HG02852 (cell line): ENCODE measurements around the gene GRB7.

ENCODE experiments used
- ATAC-seq: cut with Tn5 transposase; IDR thresholded peaks from one replicate; pipeline ENCODE4 v1.9.1; 2021; ENCODE audit warnings: mild to moderate bottlenecking, moderate library complexity; ENCODE audit not compliant: unreplicated experiment

Gene GRB7

DNA sequence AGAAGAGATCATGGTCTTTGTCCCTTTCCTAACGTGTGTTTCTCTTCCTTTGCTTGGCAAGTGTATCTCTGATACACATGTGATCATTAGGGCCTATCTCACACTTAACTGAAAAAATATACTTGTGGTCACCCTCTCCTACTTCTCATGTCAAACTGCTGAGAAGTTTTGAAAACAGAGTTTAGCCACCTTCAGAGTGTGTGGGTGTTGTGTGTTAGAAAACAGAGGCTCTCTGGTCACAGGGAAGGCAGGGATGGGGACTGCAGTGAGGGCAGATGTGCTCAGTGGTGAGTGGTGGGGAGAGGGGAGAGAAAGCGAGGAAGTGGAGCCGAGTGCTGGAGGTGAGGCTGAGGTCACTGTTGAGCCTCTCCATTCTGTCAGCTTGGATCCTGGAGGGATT lies 29.4 kb downstream of the GRB7 start:
- no peak for ATAC-seq

DNA sequence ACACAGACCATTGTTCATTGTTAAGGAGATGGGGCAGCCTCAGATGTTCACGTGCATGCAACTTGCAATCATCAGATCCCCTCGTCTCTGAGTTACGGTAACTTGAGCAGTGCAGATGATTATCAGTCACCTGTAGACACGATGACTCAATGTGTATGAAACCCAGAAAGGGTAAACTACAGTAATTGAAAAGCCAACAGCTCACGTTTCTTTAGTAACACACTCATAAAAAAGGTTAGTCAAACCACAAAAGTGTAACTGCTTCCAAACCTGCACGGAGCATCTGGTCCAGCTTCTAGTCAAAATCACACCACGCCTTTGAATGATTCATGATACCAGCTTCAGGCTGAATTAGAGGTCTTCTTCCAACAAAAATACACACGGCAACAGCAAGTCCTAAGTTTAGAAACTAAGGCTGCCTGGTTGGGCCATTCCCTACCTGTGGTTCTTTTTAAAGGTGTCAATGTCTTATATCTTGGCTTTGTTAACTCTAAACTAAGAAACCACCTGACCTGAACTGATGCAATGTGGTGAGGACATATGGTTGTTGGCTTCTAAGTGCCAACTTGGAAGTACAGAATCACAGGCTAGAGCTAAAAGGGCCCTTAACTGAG lies 32.3 kb downstream of the GRB7 start:
- peak; percentile 71 for ATAC-seq

DNA sequence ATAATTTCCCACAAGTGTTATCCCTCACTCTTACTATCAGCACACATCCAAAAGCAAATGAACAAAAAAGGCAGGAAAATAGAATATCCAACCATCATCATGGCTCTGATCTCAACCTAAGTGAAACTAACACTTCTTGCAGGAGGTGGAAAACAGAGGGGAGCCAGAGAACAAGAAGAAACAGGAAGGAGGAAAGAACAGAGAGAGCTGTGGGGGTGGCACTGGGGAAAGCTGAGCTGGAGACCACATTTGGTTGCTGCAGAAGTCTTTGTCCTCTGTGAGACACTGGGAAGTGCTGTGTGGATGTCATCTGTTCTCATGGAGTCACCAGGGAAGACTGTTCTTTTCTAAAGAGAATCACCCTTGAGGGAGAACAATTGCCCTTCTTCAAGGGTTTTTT lies 34.7 kb downstream of the GRB7 start:
- ATAC-seq, result no peak

DNA sequence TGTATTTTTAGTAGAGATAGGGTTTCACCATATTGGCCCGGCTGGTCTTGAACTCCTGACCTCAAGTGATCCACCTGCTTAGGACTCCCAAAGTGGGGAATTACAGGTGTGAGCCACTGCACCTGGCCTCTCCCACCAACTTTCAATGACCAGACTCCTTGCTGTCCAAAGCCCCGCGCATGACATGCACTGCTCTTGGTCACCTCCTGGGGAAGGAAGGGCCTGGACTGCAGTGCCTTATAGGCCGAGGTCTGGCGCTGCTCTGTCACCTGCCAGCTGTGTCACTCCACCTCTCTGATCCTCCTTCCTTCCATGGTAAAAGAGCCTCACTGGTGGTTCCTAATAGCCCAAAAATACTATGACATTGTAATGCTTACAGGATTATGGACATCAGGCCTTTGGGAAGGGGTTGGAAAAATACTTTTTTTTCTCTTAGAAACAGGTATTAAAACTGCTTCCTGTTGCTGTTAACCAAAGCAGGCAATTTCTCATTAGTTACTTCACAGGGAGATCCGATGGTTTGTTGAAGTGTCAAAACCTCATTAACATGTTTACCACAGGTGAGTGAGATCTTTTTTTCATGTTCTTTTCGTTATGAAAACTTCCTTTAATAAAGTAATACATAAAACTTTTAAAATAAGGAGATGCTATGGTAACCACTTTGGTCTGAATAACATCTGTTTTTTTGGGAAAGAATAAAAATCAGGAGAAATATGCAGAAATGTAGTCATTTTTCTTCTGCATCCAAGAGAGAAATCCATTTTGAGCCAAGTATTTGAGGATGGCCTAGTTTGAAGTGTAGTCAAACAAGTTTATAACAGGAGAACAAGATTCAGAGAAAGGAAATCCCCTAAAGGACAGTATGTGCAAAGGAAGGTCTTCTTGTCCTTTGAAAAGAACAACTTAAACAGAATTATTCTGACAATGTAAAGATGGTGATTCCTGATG lies 35.5 kb downstream of the GRB7 start:
- no peak for ATAC-seq

DNA sequence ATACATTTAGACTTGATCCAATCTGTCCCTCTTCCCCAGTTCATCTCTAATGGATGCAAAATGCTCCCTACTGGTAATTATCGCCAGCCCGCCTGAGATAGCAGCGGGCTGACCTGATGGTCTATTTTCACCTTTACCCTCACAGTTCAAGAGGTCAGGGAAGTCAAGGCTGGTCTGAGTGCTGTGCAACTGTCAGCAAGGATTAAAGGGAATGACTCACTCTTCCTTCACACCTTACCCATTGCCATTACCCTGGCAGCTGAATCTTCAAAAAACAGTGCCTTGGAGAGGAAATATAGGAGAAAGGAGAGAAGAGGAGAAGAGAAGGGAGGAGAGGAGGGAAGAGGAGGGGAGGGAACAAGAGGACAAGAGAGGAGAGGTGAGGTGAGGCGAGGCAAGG lies 36.3 kb downstream of the GRB7 start:
- no peak for ATAC-seq

DNA sequence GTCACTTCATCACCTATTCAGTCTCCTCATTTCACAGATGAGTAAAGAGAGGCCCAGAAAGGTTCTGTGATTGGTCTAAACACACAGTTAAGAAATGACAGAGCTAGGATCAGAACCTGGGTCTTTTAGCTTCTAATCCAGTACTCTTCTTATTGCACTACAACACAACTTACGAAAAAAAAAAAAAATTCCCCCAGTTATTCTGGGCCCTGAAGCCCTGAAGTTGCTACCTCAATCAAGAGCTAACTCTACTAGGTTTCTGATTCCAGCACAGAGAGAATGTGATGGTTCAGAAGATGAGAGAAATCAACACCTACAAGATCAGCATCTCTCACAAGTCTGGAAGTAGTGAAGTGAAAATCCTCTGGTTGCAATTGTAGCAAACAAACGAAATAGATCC lies 37.3 kb downstream of the GRB7 start:
- peak; percentile 36 for ATAC-seq

DNA sequence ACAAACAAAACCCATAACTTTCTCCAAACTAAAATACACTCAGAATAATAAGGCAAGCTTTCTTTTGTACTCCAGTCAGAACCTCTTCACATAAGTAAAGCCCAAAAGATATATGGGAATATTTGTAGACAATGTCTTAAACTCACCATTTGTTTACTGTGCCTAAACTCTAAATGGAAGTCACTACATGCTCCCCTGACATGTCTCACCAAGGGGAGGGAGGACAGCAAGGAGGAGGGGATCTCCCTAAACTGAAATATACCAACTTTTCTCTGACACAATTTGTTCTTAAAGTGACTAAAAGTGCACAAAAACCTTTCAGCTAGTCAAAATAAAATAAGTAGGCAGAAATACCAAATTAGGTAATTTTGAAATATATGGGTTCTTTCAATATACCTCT lies 38.5 kb downstream of the GRB7 start:
- ATAC-seq, result no peak

DNA sequence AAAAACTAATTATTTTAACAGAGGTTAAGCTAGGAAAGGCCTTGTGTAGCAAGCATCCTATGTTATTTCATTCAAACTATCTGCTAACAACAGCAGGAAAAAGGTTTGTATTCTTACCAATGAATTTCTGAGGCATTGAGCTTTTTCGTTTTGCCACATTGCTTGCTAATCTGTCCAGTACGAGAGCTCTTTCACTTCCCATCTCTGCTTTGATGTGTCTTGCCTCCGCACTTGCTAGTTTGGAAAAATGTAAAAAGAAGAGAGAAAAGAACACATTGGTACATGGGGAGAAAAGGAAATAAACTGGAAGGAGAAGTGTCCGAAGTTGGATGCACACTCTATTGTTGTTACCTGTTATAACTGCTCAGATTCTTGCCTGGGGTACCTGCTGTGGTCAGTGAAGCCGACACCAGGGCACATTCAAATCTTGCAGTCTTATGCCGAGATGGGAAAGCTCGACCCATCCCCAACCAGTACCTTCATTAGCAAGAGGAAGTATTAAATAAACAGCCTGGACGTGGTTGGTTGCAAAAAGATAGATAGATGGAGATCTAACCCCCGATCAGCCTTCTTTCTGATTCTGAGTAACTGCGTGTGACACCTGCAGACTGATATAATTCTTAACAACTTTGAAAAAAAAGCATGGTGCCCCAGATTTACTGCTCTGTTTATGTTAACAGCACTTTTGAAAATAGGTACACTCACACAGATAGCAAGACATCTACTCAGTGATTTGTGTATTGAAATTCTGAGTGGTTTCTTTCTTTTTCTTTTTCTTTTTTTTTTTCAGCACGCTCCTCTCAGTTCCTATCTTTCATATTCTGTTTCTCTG lies 40.0 kb downstream of the GRB7 start:
- ATAC-seq, result peak; percentile 52

DNA sequence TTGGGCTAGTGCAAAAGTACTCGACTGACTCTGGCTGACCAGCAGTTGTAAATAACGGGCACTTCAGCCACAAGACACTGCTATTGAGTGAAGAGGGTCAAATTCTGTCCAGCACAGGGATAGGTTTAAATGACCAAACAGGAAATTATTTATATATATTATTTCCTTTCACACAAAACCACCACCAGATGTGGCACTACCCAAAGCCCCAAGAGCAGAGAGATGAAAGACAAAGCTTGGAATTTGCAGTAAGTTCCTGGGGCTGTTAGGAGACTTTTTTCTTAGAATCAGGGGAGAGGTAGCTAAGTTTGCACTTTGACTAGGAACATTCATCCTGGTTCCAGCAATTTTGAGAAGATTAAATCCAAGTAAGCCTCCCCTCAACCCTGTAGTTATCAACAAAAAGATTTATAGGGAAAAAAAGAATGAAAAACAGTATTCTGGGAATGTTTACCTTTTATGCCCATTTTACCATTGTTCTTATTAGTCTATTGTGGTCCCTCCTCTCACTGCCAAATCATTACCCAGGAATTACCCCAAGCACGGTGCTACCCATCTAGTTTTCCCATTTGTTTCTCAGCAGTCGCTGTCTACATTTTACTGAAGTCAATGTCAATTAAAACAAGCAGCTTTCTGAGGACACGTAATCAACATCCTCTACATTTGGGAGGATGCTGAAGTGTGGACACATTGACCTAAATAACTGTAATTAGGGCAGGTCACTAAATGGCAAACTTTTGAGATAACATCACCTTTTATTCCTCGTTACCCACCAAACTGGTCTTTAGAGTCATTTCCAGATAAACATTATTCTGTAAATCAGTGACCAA lies 43.5 kb downstream of the GRB7 start:
- ATAC-seq, result no peak

DNA sequence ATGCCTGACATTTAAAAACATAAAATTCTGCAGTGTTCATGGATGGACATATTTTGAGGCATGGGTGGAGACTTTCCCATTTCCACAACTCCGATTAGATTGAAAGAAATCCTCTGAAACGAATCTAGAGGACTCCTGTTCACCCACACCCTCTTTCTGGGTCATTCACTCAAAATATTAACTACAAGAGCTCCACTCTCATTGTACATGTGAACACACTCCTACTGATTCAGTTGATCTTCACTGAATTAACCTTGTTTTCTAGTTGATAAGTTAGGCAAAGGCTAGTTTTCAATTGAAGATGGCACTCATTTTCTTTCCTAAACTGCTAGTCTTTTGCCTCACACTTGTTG lies 44.1 kb downstream of the GRB7 start:
- ATAC-seq, result no peak

DNA sequence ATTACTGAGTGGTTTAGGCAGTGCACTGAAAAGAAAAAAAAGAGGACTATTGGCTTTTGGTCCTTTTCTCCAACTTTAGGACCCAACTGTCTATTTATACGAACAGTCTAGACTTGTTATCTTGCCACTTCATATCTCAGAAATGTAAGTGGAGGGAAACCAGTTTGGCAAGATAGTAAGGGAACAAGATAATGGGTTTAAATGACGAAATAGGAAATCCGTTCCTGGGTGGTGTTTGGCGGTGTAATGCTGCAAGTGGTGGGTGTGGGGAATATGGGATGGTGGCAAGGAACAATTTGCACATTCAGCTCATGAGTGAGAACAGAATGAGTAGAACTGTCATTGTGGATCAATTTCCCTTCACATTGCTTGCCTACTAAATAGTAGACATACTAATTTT lies 44.7 kb downstream of the GRB7 start:
- no peak for ATAC-seq

DNA sequence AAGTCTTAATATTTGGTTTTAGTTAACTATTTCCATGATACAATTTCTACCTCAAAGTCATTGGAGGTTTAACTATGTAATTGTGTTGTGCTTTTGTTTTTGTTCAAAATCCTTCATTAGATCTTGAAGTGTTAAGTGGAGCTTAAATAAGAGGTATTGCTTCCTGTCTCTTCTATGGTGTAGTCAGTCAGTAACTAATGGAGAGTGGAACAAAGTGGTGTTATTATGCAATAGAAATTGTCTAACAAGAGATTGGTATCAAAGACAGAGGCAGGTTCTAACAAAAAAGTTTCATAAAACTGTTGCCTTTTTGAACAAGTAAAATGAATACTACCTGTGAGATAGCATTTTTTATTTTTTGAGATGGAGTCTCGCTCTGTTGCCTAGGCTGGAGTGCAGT lies 45.2 kb downstream of the GRB7 start:
- ATAC-seq, result no peak

DNA sequence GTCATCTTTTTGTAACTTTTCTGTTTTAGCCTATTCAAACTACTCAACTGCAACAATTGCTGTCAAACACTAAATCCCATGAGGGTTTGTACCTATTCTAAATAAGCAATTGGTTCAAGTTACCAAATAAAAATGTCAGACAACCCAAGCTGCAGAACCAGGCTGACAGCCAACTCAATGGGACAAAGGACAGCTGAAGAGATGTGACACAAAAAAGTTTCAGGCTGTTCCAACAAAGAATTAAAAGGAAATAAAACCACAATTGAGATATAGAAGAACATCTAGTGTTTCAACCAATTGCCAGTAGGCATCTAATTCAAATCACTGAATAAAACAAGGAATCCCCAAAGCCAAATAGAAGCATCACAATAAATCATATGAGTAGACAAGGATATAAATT lies 49.3 kb downstream of the GRB7 start:
- no peak for ATAC-seq

DNA sequence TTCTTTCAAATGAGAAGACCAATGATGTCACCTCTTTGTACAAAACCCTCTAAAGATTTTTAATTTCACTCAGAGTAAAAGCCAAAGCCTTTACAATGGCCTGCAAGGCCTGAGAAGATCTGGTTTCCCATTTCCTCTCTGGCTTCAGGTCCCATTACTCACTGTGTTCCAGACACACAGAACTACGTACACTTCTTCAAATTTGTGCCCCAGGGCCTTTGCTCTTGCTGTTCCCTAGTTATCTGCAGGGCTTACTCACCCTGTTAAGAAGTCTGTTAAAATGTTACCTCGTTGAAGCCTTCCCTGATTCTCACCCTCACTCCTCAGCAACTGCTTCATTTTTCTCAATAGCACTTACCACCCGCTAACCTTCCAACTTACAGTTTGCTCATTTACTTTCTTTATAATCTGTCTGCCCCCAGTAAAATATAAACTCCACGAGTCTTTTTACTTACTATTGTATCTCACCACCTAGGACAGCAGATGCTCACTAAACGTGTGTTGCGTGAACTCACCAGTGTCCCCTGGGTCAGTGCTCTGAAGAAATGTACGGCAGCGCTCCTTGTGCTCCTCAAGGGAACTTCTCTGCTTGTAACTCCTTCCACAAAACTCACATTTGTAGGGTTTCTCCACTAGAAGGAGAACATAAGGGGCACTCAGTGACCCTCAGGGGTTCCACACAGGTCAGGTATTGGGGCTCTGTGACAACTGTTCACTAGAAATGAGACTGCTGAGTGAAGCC lies 50.2 kb downstream of the GRB7 start:
- no peak for ATAC-seq

DNA sequence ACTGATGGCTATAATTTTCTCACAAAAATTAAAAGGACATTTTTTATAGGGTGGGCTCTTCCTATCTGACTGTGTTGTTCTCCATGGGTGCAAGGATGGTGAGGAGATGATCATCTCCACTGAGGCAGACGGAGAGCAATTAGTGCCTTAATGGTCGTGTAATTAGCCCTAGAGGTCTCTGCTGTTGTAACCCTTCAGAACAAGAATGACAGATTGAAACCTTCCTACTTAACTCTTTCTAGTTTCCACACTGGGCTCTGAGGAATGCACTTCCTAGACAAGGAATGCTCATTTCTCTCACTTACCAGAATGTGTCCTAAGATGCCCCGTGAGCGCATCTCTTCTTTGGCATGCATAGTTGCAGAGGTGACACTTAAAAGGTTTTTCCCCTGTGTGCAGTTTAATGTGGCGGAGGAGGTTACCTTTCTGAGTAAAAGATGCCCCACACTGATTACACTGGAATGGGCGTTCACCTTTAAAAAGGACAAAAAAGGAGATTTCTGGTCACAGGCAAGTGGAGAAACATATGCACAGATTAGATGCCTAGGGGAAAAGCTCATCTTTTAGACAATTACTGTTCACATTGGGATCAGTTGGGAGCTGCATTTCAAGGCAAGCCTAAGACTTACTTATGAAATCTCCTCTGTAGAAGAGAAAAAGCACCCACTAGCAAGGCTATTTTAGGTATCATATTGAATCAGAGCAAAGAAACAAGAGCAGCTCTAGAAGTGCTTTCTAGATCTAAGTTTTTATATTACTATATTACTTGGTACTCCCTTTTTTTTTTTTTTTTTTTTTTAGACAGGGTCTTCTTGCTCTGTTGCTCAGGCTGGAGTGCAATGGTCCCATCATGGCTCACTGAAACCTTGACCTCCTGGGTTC lies 53.6 kb downstream of the GRB7 start:
- no peak for ATAC-seq

DNA sequence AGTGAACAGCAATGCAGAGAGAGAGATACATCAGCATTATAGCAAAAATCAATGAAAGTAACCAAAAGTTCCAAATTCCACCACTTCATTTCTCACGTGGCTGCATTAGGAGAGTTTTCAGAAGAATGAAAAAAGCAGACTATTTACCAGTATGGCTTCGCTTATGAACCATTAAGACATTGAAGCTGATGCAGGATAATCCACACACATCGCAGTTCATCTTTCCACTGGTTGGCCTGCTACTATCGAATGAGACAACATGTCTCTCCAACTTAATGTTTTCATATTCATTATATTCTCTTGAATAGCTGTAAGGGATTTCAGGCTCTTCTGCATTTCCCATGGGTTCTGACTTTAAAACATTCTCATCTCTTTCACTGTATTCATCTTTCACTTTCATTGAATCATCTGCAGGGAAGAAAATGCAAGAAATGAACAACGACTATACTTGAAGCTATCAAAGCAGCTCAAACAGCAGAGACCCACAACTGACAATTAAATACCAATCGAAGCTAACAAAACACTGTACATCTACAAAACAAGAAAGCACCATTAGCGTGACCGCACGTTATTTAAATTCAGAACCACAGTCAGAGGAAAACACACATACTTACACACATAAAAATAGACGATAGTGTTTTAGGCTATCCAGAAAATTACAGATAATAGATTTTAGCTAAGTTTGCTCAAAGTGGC lies 54.9 kb downstream of the GRB7 start:
- no peak for ATAC-seq

DNA sequence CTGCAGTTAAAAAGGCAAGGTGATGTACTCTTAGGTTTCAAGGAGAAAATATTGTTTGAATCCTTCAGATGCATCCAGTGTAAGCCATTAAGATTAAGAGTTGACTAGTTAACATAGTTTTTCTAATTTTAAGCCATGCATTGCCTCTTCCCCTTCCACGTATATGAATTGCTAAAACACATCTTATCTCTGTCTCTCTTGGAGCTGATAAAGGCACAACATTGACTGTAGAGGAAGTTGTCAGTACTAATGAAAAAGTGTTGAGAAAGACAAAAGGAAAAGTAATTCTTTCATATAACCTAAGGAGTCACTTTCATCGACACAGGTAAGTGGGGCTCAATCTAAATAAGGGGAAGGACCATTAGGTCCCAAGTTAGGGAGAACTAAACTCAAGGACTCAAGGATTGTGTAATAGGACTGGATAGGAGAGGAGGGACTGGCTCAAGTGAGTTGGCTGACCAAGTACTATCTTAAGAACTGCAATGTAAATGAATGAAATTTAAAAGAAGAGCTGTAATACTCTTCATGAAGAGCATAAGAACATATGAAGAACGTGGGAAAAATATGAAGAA lies 55.6 kb downstream of the GRB7 start:
- no peak for ATAC-seq

DNA sequence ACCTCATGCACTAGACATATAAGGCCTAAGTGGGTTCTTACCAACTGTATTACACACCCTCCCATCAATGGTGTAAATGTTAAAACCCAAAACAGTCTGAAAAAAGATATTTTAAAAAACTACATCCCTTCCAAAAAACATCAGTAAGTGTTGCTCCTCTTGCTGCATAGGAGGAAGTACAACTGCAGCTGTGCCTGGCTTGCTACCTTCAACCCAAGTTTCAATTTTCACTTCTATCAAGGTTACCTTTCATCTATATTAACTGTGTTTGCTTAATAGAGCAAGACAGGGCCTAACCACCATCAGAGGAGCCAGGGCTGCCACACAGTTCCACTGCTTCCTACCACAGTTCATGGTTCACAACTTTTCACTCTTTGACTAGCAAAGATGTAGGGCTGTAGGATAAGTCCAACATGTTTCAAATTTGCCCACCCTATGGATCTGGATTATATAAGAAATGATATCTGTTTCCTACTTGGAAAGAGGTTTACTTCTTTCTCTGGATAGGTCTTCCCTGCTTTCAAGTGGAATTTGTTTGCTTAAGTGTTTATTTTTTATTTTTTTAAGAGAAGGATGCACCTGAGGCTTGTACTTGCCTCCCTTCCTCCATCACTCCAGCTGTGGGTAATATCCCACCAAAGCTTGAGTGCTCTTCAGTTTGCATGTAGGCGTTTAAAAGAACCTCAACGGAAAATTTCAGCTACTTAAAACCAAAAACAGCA lies 56.7 kb downstream of the GRB7 start:
- ATAC-seq, result peak; percentile 83
